Astrocyte (in vitro differentiated cells and primary cell): ENCODE measurements around the gene DCAKD. TPM values are rescaled to one million over a fixed set of nuclear protein-coding genes. Genes with fewer than 3 reads are reported as not detected.
A peak's percentile ranks its signal among the peaks of the same experiment; 100 is the strongest.

Experiments
- DNase-seq: peaks from one replicate; pipeline ENCODE4 v3.0.0-alpha.2; 2010; ENCODE audit warnings: low read depth
- FAIRE-seq: peaks from 2 replicates; lab custom pipeline; 2011; peaks lifted over from hg19 to GRCh38; lab: Jason Lieb, UNC
- H2AFZ ChIP-seq: 2 replicates; pipeline ENCODE4 v1.6.0; 2012; ENCODE audit warnings: low read depth, low read length, inconsistent platforms
- H3K27ac ChIP-seq: 2 replicates; pipeline ENCODE4 v1.5.1; 2011; ENCODE audit warnings: low read depth, low read length, inconsistent platforms
- H3K27me3 ChIP-seq: 2 replicates; pipeline ENCODE4 v1.6.0; 2011; ENCODE audit warnings: low read length, inconsistent platforms; ENCODE audit not compliant: insufficient read depth
- H3K36me3 ChIP-seq: 2 replicates; pipeline ENCODE4 v1.5.1; 2011; ENCODE audit warnings: low read length, inconsistent platforms; ENCODE audit not compliant: insufficient read depth
- H3K4me1 ChIP-seq: 2 replicates; pipeline ENCODE4 v1.5.1; 2011; ENCODE audit warnings: low read length, inconsistent platforms; ENCODE audit not compliant: insufficient read depth
- H3K4me2 ChIP-seq: 2 replicates; pipeline ENCODE4 v1.6.0; 2012; ENCODE audit warnings: low read length, inconsistent platforms
- H3K4me3 ChIP-seq: 2 replicates; pipeline ENCODE4 v1.5.1; 2011; ENCODE audit warnings: low read depth, mild to moderate bottlenecking, low read length, inconsistent platforms; ENCODE audit not compliant: insufficient read depth
- H3K79me2 ChIP-seq: 2 replicates; pipeline ENCODE4 v1.6.0; 2012; ENCODE audit warnings: mild to moderate bottlenecking, low read length, inconsistent platforms; ENCODE audit not compliant: insufficient read depth
- H3K9ac ChIP-seq: 2 replicates; pipeline ENCODE4 v1.6.0; 2012; ENCODE audit warnings: mild to moderate bottlenecking, low read length, inconsistent platforms
- H3K9me3 ChIP-seq: 2 replicates; pipeline ENCODE4 v1.5.1; 2012; ENCODE audit warnings: low read depth, mild to moderate bottlenecking, low read length, inconsistent platforms; ENCODE audit not compliant: insufficient read depth
- H4K20me1 ChIP-seq: 2 replicates; pipeline ENCODE4 v1.6.0; 2012; ENCODE audit warnings: low read length, inconsistent platforms; ENCODE audit not compliant: insufficient read depth
- H3K27ac Mint-ChIP-seq: one replicate; pipeline ENCODE4 v1.8.0; 2021; ENCODE audit warnings: mild to moderate bottlenecking, mixed read lengths; ENCODE audit not compliant: unreplicated experiment
- H3K27me3 Mint-ChIP-seq: one replicate; pipeline ENCODE4 v1.8.0; 2021; ENCODE audit warnings: low read depth, mixed read lengths; ENCODE audit not compliant: unreplicated experiment
- H3K36me3 Mint-ChIP-seq: one replicate; pipeline ENCODE4 v1.8.0; 2021; ENCODE audit warnings: low read depth, mixed read lengths; ENCODE audit not compliant: unreplicated experiment
- H3K4me1 Mint-ChIP-seq: one replicate; pipeline ENCODE4 v1.8.0; 2021; ENCODE audit warnings: low read depth, mixed read lengths; ENCODE audit not compliant: unreplicated experiment
- H3K4me3 Mint-ChIP-seq: one replicate; pipeline ENCODE4 v1.8.0; 2021; ENCODE audit warnings: mild to moderate bottlenecking, moderate library complexity, mixed read lengths; ENCODE audit not compliant: unreplicated experiment
- H3K9me3 Mint-ChIP-seq: one replicate; pipeline ENCODE4 v1.8.0; 2021; ENCODE audit warnings: mild to moderate bottlenecking, mixed read lengths; ENCODE audit not compliant: unreplicated experiment
- CTCF ChIP-seq: IDR thresholded peaks from 2 replicates; pipeline ENCODE4 v1.5.1; 2011; ENCODE audit warnings: low read depth, mild to moderate bottlenecking, inconsistent platforms, low read length, moderate library complexity; ENCODE audit not compliant: insufficient read depth
- EZH2 ChIP-seq: IDR thresholded peaks from 2 replicates; pipeline ENCODE4 v1.6.1; 2012; ENCODE audit warnings: mild to moderate bottlenecking, low read length, inconsistent platforms; ENCODE audit not compliant: insufficient read depth
- total RNA-seq: library from RNA; stranded (reverse); gene quantifications from 2 replicates; pipeline ENCODE4 v1.2.1, GENCODE V29; 2021

Gene DCAKD
- total RNA-seq, 1 donor from 2014 or later, result 34.8 TPM

GRCh38 chr17:45022655-45023339 is 28.6 kb downstream of the DCAKD start:
- Histone ChIP-seq H3K4me2 (no peak overlapping the region), H2AFZ (no peak overlapping the region), H4K20me1 (peaks cover 10% of the 10 kb centered on the region), H3K4me1 (peaks cover 22% of the 10 kb centered on the region), H3K4me3 (no peak overlapping the region), H3K27ac (no peak overlapping the region), H3K79me2 (no peaks in the 10 kb centered on the region), H3K9me3 (no peaks in the 10 kb centered on the region), H3K36me3 (peaks cover 7% of the 10 kb centered on the region), H3K9ac (no peak overlapping the region), H3K27me3 (no peaks in the 10 kb centered on the region)
- H3K9me3 Mint-ChIP-seq, result no peaks in the 10 kb centered on the region
- FAIRE-seq, result no peak
- no peak for DNase-seq
- H3K27me3 Mint-ChIP-seq, result peaks cover 16% of the 10 kb centered on the region
- H3K4me1 Mint-ChIP-seq, result peaks cover 4% of the 10 kb centered on the region
- peaks cover 2% of the 10 kb centered on the region for H3K36me3 Mint-ChIP-seq
- TF ChIP-seq CTCF (no peak), EZH2 (no peak)
- no peak overlapping the region for H3K4me3 Mint-ChIP-seq
- no peak overlapping the region for H3K27ac Mint-ChIP-seq

GRCh38 chr17:45022288-45022648 is 29.2 kb downstream of the DCAKD start:
- Histone ChIP-seq H3K79me2 (no peaks in the 10 kb centered on the region), H3K4me2 (peak overlapping the region; percentile 84), H3K27me3 (no peaks in the 10 kb centered on the region), H3K27ac (no peak overlapping the region), H3K9me3 (no peaks in the 10 kb centered on the region), H2AFZ (no peak overlapping the region), H3K36me3 (peaks cover 7% of the 10 kb centered on the region), H3K4me1 (peaks cover 22% of the 10 kb centered on the region), H3K4me3 (no peak overlapping the region), H3K9ac (peak overlapping the region; percentile 41), H4K20me1 (peaks cover 10% of the 10 kb centered on the region)
- FAIRE-seq (no peak), DNase-seq (no peak)
- H3K27me3 Mint-ChIP-seq, result peaks cover 16% of the 10 kb centered on the region
- TF ChIP-seq CTCF, result no peak
- no peak for TF ChIP-seq EZH2
- H3K4me3 Mint-ChIP-seq, result no peak overlapping the region
- H3K27ac Mint-ChIP-seq, result no peak overlapping the region
- peaks cover 4% of the 10 kb centered on the region for H3K4me1 Mint-ChIP-seq
- H3K36me3 Mint-ChIP-seq, result peaks cover 2% of the 10 kb centered on the region
- no peaks in the 10 kb centered on the region for H3K9me3 Mint-ChIP-seq

GRCh38 chr17:45021607-45022287 is 29.7 kb downstream of the DCAKD start:
- TF ChIP-seq CTCF (peak; percentile 44), EZH2 (no peak)
- Histone ChIP-seq H3K4me3 (peak overlapping the region; percentile 10), H3K27ac (no peak overlapping the region), H3K4me2 (peak overlapping the region; percentile 84), H3K4me1 (peaks cover 22% of the 10 kb centered on the region), H4K20me1 (peaks cover 10% of the 10 kb centered on the region), H3K9me3 (no peaks in the 10 kb centered on the region), H3K9ac (peak overlapping the region; percentile 57), H3K27me3 (no peaks in the 10 kb centered on the region), H2AFZ (peak overlapping the region; percentile 73), H3K36me3 (peaks cover 7% of the 10 kb centered on the region), H3K79me2 (no peaks in the 10 kb centered on the region)
- H3K9me3 Mint-ChIP-seq, result no peaks in the 10 kb centered on the region
- peaks cover 2% of the 10 kb centered on the region for H3K36me3 Mint-ChIP-seq
- H3K4me3 Mint-ChIP-seq, result no peak overlapping the region
- DNase-seq (no peak), FAIRE-seq (no peak)
- H3K4me1 Mint-ChIP-seq, result peaks cover 4% of the 10 kb centered on the region
- H3K27me3 Mint-ChIP-seq, result peaks cover 17% of the 10 kb centered on the region
- peak overlapping the region; percentile 3 for H3K27ac Mint-ChIP-seq
